OCI-LY3 (cell line): Measurements from ENCODE around the gene ERBB2.
"Not testable (repeated sequence)": the region's sequence is repeated elsewhere in the genome, so short reads cannot be mapped to it uniquely, and the experiment has no call there.

ENCODE experiments used
- H2AFZ ChIP-seq: fragments of 200-600, 300-600 bp; shearing (Covaris generic); 2 replicates; pipeline ENCODE4 v1.6.0; 2014; ENCODE audit warnings: antibody characterized with exemption, low read depth, low read length
- H3K27ac ChIP-seq: fragments of 200-600, 300-600 bp; sonication (generic); 2 replicates; pipeline ENCODE4 v1.5.1; 2014; ENCODE audit warnings: mild to moderate bottlenecking, low read length, moderate library complexity, mixed read lengths
- H3K27me3 ChIP-seq: fragments of 200-600, 300-600 bp; sonication (generic); 2 replicates; pipeline ENCODE4 v1.6.1; 2014; ENCODE audit warnings: low read depth, low read length, mixed read lengths
- H3K36me3 ChIP-seq: fragments of 200-600, 300-600 bp; sonication (generic); replicated peaks from 2 replicates; pipeline ENCODE3; 2014; ENCODE audit warnings: low read depth, low read length, mixed read lengths
- H3K4me1 ChIP-seq: fragments of 300-600, 200-600 bp; sonication (generic); 2 replicates; pipeline ENCODE4 v1.6.1; 2014; ENCODE audit warnings: low read length, mixed read lengths
- H3K4me2 ChIP-seq: fragments of 200-600, 300-600 bp; sonication (generic); 2 replicates; pipeline ENCODE4 v1.6.1; 2014; ENCODE audit warnings: low read length, mixed read lengths
- H3K4me3 ChIP-seq: fragments of 300-600, 200-600 bp; sonication (generic); 2 replicates; pipeline ENCODE4 v1.5.1; 2014; ENCODE audit warnings: antibody characterized with exemption, mild to moderate bottlenecking, low read length, moderate library complexity
- H3K79me2 ChIP-seq: fragments of 300-600, 200-600 bp; shearing (Covaris generic); 2 replicates; pipeline ENCODE4 v1.6.1; 2014; ENCODE audit warnings: mild to moderate bottlenecking, low read length, mixed read lengths
- H3K9ac ChIP-seq: fragments of 300-600, 200-600 bp; shearing (Covaris generic); 2 replicates; pipeline ENCODE4 v1.6.0; 2014; ENCODE audit warnings: mild to moderate bottlenecking, low read length, moderate library complexity
- H3K9me3 ChIP-seq: fragments of 200-600, 300-600 bp; shearing (Covaris generic); 2 replicates; pipeline ENCODE4 v1.6.1; 2014; ENCODE audit warnings: low read length, mixed read lengths; ENCODE audit not compliant: insufficient read depth
- H4K20me1 ChIP-seq: fragments of 200-600, 300-600 bp; sonication (generic); 2 replicates; pipeline ENCODE4 v1.6.1; 2016; ENCODE audit warnings: low read length, mixed read lengths; ENCODE audit not compliant: insufficient read depth
- EZH2phosphoT487 ChIP-seq: fragments of 200-600 bp; shearing (Covaris generic); IDR thresholded peaks from 2 replicates; pipeline ENCODE4 v1.6.1; 2018; ENCODE audit warnings: antibody characterized with exemption, mixed run types, low read depth
- TF ChIP-seq, protein P1 (sequence below): fragments of 200-600, 300-600 bp; sonication (generic); IDR thresholded peaks from 2 replicates; pipeline ENCODE4 v1.5.1; 2014; ENCODE audit warnings: antibody characterized with exemption, low read length, low read depth

The ERBB2 gene

DNA sequence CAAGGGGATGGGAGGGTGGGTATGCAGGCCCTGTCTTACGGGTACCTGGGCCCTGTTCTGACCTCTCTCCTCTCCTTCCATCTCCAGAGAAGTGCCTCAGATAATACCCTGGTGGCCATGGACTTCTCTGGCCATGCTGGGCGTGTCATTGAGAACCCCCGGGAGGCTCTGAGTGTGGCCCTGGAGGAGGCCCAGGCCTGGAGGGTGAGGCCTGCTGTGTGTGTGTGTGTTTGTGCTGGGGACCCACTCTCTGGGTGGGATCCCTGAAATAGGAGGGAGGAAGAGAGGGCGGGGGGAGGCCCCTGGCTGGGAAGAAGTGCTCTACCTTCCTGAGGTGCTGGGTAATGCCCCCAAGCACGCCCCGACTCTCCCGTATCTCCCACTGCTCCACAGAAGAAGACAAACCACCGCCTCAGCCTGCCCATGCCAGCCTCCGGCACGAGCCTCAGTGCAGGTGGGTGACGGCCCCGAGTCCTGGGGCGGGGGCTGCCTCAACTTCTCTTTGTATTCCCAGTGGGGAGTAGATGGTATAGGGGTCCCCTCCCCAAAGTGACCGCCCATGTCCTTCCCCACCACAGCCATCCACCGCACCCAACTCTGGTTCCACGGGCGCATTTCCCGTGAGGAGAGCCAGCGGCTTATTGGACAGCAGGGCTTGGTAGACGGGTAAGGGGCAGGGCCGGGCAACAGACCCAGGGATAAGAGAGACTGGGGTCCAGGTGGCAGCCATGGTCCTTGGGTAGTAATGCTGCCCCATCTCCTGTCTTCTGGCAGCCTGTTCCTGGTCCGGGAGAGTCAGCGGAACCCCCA, 45.7 kb downstream of the ERBB2 start:
- Histone ChIP-seq H3K79me2 (no peaks in the 10 kb centered on the region), H3K27ac (no peak overlapping the region), H3K27me3 (no peaks in the 10 kb centered on the region), H3K36me3 (no peaks in the 10 kb centered on the region), H3K9ac (no peak overlapping the region), H3K4me1 (no peaks in the 10 kb centered on the region), H4K20me1 (no peaks in the 10 kb centered on the region), H3K4me2 (no peak overlapping the region), H2AFZ (no peak overlapping the region), H3K4me3 (no peak overlapping the region), H3K9me3 (no peaks in the 10 kb centered on the region)
- TF ChIP-seq, protein P1, sequence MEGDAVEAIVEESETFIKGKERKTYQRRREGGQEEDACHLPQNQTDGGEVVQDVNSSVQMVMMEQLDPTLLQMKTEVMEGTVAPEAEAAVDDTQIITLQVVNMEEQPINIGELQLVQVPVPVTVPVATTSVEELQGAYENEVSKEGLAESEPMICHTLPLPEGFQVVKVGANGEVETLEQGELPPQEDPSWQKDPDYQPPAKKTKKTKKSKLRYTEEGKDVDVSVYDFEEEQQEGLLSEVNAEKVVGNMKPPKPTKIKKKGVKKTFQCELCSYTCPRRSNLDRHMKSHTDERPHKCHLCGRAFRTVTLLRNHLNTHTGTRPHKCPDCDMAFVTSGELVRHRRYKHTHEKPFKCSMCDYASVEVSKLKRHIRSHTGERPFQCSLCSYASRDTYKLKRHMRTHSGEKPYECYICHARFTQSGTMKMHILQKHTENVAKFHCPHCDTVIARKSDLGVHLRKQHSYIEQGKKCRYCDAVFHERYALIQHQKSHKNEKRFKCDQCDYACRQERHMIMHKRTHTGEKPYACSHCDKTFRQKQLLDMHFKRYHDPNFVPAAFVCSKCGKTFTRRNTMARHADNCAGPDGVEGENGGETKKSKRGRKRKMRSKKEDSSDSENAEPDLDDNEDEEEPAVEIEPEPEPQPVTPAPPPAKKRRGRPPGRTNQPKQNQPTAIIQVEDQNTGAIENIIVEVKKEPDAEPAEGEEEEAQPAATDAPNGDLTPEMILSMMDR: no peak
- no peak for TF ChIP-seq EZH2phosphoT487

DNA sequence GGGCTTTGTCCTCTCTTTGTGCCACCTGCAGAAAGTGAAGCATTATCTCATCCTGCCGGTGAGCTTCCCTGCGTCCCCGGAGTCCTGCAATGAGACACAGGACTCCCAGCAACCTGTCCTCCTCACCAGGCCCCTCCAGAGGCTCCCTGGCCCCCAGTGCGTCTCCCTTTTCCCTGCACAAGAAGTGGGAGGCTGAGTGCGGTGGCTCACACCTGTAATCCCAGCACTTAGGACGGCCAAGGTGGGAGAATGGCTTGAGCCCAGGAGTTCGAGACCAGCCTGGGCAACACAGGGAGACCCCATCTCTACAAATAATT, 46.2 kb downstream of the ERBB2 start:
- H2AFZ ChIP-seq: no peak overlapping the region
- TF ChIP-seq, protein P1: no peak
- no peak for TF ChIP-seq EZH2phosphoT487
- no peak overlapping the region for H3K27ac ChIP-seq
- H3K9ac ChIP-seq: no peak overlapping the region
- no peaks in the 10 kb centered on the region for H3K9me3 ChIP-seq
- no peak overlapping the region for H3K4me3 ChIP-seq
- H3K36me3 ChIP-seq: no peaks in the 10 kb centered on the region
- H3K4me1 ChIP-seq: no peaks in the 10 kb centered on the region
- H3K79me2 ChIP-seq: no peaks in the 10 kb centered on the region
- H3K27me3 ChIP-seq: no peaks in the 10 kb centered on the region
- no peaks in the 10 kb centered on the region for H4K20me1 ChIP-seq
- no peak overlapping the region for H3K4me2 ChIP-seq

DNA sequence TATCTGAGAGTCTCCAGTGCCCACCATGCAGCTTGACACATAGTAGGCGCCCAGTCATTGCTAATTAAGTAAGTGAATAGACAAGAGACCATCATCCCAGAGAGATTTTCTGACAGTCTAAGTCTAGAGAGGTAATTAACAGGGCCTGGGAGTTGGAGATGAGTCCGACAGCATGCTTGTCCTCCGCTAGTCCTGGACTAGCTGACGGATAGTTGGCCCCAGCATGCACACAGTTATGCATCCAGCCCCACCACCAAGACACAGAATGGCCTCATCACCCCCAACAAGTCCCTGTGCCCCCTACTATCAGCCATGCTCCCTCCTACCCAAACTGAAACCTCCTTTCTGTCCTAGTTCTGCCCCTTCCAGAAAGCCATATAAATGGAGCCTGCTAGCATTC, 47.9 kb downstream of the ERBB2 start:
- H3K4me3 ChIP-seq: no peak overlapping the region
- no peak for TF ChIP-seq EZH2phosphoT487
- TF ChIP-seq, protein P1: no peak
- H3K27ac ChIP-seq: no peak overlapping the region
- no peaks in the 10 kb centered on the region for H3K36me3 ChIP-seq
- no peak overlapping the region for H2AFZ ChIP-seq
- H4K20me1 ChIP-seq: no peaks in the 10 kb centered on the region
- no peak overlapping the region for H3K4me2 ChIP-seq
- H3K27me3 ChIP-seq: no peaks in the 10 kb centered on the region
- no peaks in the 10 kb centered on the region for H3K9me3 ChIP-seq
- no peaks in the 10 kb centered on the region for H3K79me2 ChIP-seq
- no peaks in the 10 kb centered on the region for H3K4me1 ChIP-seq
- H3K9ac ChIP-seq: no peak overlapping the region

DNA sequence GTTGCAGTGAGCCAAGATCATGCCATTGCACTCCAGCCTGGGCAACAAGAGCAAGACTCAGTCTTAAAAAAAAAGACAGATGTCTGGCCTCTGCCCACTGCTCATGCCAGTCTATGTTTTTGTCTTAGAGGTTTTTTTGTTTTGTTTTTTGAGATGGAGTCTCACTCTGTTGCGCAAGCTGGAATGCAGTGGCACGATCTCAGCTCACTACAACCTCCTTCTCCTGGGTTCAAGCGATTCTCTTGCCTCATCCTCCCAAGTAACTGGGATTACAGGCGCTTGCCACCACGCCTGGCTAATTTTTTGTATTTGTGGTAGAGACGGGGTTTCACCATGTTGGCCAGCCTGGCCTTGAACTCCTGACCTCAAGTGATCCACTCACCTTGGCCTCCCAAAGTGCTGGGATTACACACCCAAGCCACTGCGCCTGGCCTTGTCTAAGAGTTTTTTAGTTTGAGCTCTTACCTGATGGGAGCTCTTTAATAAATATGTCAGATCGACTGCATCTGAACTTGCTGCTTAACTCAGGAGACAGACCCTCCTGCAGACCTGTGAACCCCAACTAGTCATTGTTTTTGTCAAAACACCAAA, 48.7 kb downstream of the ERBB2 start:
- not testable (repeated sequence) for H3K79me2 ChIP-seq, H3K9ac ChIP-seq, H3K27ac ChIP-seq, H3K36me3 ChIP-seq, H3K4me2 ChIP-seq, H3K9me3 ChIP-seq, H2AFZ ChIP-seq, H3K27me3 ChIP-seq, H4K20me1 ChIP-seq, H3K4me3 ChIP-seq, H3K4me1 ChIP-seq
